ENCODE measurements around the gene LAMTOR2. TPM values are rescaled to one million over a fixed set of nuclear protein-coding genes. Genes with fewer than 3 reads are reported as not detected.
A peak's percentile ranks its signal among the peaks of the same experiment; 100 is the strongest.

LAMTOR2 gene
- total and polyA plus RNA-seq, 9 donors: 20.1 to 66.1 (median 24.9) TPM

GRCh38 chr1:156073740-156074139 is 19.2 kb downstream of the LAMTOR2 start:
- Histone ChIP-seq H3K9me3 (no peaks in the 10 kb centered on the region), H3K4me3 (no peak overlapping the region), H3K27me3 (no peaks in the 10 kb centered on the region), H3K4me1 (ENCODE audit: insufficient read depth) (no peaks in the 10 kb centered on the region), H3K36me3 (no peaks in the 10 kb centered on the region), H3K27ac (no peak overlapping the region)
- WGBS, 3 donors: 41 to 51% (median 44%) methylated on average over 5 of the region's 5 CpGs
- TF ChIP-seq CTCF (IDR thresholded peaks at IDR 0.05) (no peak), EP300 (IDR thresholded peaks at IDR 0.05) (no peak), POLR2A (IDR thresholded peaks at IDR 0.05) (no peak)
- DNase-seq: no peak
- intact Hi-C loops (cut with DNase I): no loop called here

GRCh38 chr1:156074661-156075060 is 20.1 kb downstream of the LAMTOR2 start:
- Histone ChIP-seq H3K27ac (no peak overlapping the region), H3K4me3 (no peak overlapping the region), H3K4me1 (ENCODE audit: insufficient read depth) (no peaks in the 10 kb centered on the region), H3K36me3 (no peaks in the 10 kb centered on the region), H3K9me3 (no peaks in the 10 kb centered on the region), H3K27me3 (no peaks in the 10 kb centered on the region)
- no peak for DNase-seq
- TF ChIP-seq EP300 (IDR thresholded peaks at IDR 0.05) (no peak), CTCF (IDR thresholded peaks at IDR 0.05) (no peak), POLR2A (IDR thresholded peaks at IDR 0.05) (no peak)
- WGBS, 3 donors: 71 to 75% (median 71%) methylated on average over 8 of the region's 8 CpGs
- intact Hi-C loops (cut with DNase I): no loop called here

- no peak for DNase-seq
- Histone ChIP-seq H3K9me3 (no peaks in the 10 kb centered on the region), H3K27ac (no peak overlapping the region), H3K27me3 (no peaks in the 10 kb centered on the region), H3K4me3 (no peak overlapping the region), H3K36me3 (no peaks in the 10 kb centered on the region), H3K4me1 (ENCODE audit: insufficient read depth) (no peaks in the 10 kb centered on the region)
- TF ChIP-seq EP300 (IDR thresholded peaks at IDR 0.05): no peak
- TF ChIP-seq CTCF (IDR thresholded peaks at IDR 0.05): no peak
- no peak for TF ChIP-seq POLR2A (IDR thresholded peaks at IDR 0.05)
- WGBS, 3 donors: 59 to 73% (median 62%) methylated on average over 3 of the region's 3 CpGs
- intact Hi-C loops (cut with DNase I): no loop called here
Measured at GRCh38 chr1:156075162-156075561, 20.6 kb downstream of the LAMTOR2 start.

GRCh38 chr1:156075775-156076204 is 21.2 kb downstream of the LAMTOR2 start:
- H3K36me3 ChIP-seq: no peaks in the 10 kb centered on the region
- no peaks in the 10 kb centered on the region for H3K27me3 ChIP-seq
- peaks cover 2% of the 10 kb centered on the region for H3K4me1 ChIP-seq (ENCODE audit: insufficient read depth)
- no peak overlapping the region for H3K27ac ChIP-seq
- H3K9me3 ChIP-seq: no peaks in the 10 kb centered on the region
- intact Hi-C loops (cut with DNase I): no loop called here
- TF ChIP-seq CTCF (IDR thresholded peaks at IDR 0.05): no peak
- TF ChIP-seq POLR2A (IDR thresholded peaks at IDR 0.05): no peak
- TF ChIP-seq EP300 (IDR thresholded peaks at IDR 0.05): no peak
- 56 to 67% (median 61%) methylated on average over 4 of the region's 4 CpGs for WGBS, 3 donors
- no peak for DNase-seq
- H3K4me3 ChIP-seq: peak overlapping the region; percentile 47
